Skin of body (tissue), 3 donors: ENCODE data around the gene ANKRD30A. TPM values are rescaled to one million over a fixed set of nuclear protein-coding genes. Genes with fewer than 3 reads are reported as not detected.
"Not testable (repeated sequence)": the region's sequence is repeated elsewhere in the genome, so short reads cannot be mapped to it uniquely, and the experiment has no call there.

Experiments
- DNase-seq: peaks from one replicate; lab custom pipeline; 2025; lab: John Stamatoyannopoulos, UW
- small RNA-seq: library from RNA; depleted of rRNA; stranded (forward); fragments of <200 nt; gene quantifications from one replicate; pipeline ENCODE3, GENCODE V24; 2014; ENCODE audit warnings: low replicate concordance
- total RNA-seq: library from RNA; depleted of rRNA; stranded (reverse); fragments of >200 nt; gene quantifications from one replicate; pipeline ENCODE4 v1.2.3, GENCODE V29; 2014

The ANKRD30A gene
- total RNA-seq, 1 donor from 2014 or later, result 0.30 TPM

GRCh38 chr10:37268266-37268665 is 142.9 kb downstream of the ANKRD30A start:
- no peak for DNase-seq

GRCh38 chr10:37269554-37270256 is 144.3 kb downstream of the ANKRD30A start:
- DNase-seq, result no peak

- DNase-seq, result no peak
Observed at GRCh38 chr10:37275216-37275777, 149.9 kb downstream of the ANKRD30A start.

GRCh38 chr10:37285063-37285462 is 159.7 kb downstream of the ANKRD30A start:
- no peak for DNase-seq

GRCh38 chr10:37289833-37290464 is 164.6 kb downstream of the ANKRD30A start:
- DNase-seq, result no peak

- DNase-seq, result no peak
Observed at GRCh38 chr10:37301271-37301670, 175.9 kb downstream of the ANKRD30A start.

GRCh38 chr10:37304036-37304435 is 178.6 kb downstream of the ANKRD30A start:
- DNase-seq, result no peak

- DNase-seq, result no peak
Observed at GRCh38 chr10:37314350-37314749, 189.0 kb downstream of the ANKRD30A start.

GRCh38 chr10:37314862-37315261 is 189.5 kb downstream of the ANKRD30A start:
- no peak for DNase-seq

- DNase-seq, result no peak
Observed at GRCh38 chr10:37344413-37344812, 219.0 kb downstream of the ANKRD30A start.

GRCh38 chr10:37379991-37380390 is 254.6 kb downstream of the ANKRD30A start:
- DNase-seq, result no peak

- DNase-seq, result no peak
Observed at GRCh38 chr10:37381271-37381670, 255.9 kb downstream of the ANKRD30A start.

GRCh38 chr10:37384923-37385322 is 259.5 kb downstream of the ANKRD30A start:
- DNase-seq, result no peak

- no peak for DNase-seq
Observed at GRCh38 chr10:37390926-37391325, 265.5 kb downstream of the ANKRD30A start.

- DNase-seq, result not testable (repeated sequence)
Observed at GRCh38 chr10:37400774-37401173, 275.4 kb downstream of the ANKRD30A start.

GRCh38 chr10:37401225-37401624 is 275.8 kb downstream of the ANKRD30A start:
- DNase-seq, result no peak

GRCh38 chr10:37403776-37404175 is 278.4 kb downstream of the ANKRD30A start:
- no peak for DNase-seq

Small RNAs within 50 kb of the gene (small RNA-seq; reads per million reads assigned to genes)
- gene RF00019, result not detected
- not detected for gene RN7SL314P
- not detected for gene RNU6-811P
